Measurements from ENCODE around the gene DCAF4L1. TPM values are rescaled to one million over a fixed set of nuclear protein-coding genes. Genes with fewer than 3 reads are reported as not detected.

The DCAF4L1 gene
- not detected in 2 replicates for total RNA-seq (2014; rRNA removed; shearing (Covaris generic))

- no peak for DNase-seq (ENCODE audit: low spot score)
Measured at GRCh38 chr4:41981456-41981855, at the start of gene DCAF4L1. Gene DCAF4L1 (plus strand): TSS chr4:41981756. CDS start chr4:41981793, 37 bp downstream.

GRCh38 chr4:41932988-41933387 lies 48.6 kb upstream of the DCAF4L1 start:
- no peak for DNase-seq (ENCODE audit: low spot score)

- DNase-seq (ENCODE audit: low spot score) = peak; percentile 30
Measured at GRCh38 chr4:41933997-41934503, 47.5 kb upstream of the DCAF4L1 start.

GRCh38 chr4:41934514-41934900 lies 47.0 kb upstream of the DCAF4L1 start:
- no peak for DNase-seq (ENCODE audit: low spot score)

GRCh38 chr4:41934901-41935651 lies 46.5 kb upstream of the DCAF4L1 start, which contains the start of gene TMEM33:
Gene TMEM33 (plus strand): TSS chr4:41935429. CDS start chr4:41935485, 56 bp downstream.
- DNase-seq (ENCODE audit: low spot score) = peak; percentile 89

- no peak for DNase-seq (ENCODE audit: low spot score)
Measured at GRCh38 chr4:41935652-41936021, 45.9 kb upstream of the DCAF4L1 start.

GRCh38 chr4:41939016-41939626 lies 42.4 kb upstream of the DCAF4L1 start:
- DNase-seq (ENCODE audit: low spot score) = no peak

- DNase-seq (ENCODE audit: low spot score) = no peak
Measured at GRCh38 chr4:41940834-41941233, 40.7 kb upstream of the DCAF4L1 start.

- DNase-seq (ENCODE audit: low spot score) = no peak
Measured at GRCh38 chr4:41943506-41943905, 38.0 kb upstream of the DCAF4L1 start.

GRCh38 chr4:41944089-41944488 lies 37.5 kb upstream of the DCAF4L1 start:
- no peak for DNase-seq (ENCODE audit: low spot score)

GRCh38 chr4:41949531-41949930 lies 32.0 kb upstream of the DCAF4L1 start:
- DNase-seq (ENCODE audit: low spot score) = no peak

- DNase-seq (ENCODE audit: low spot score) = peak; percentile 31
Measured at GRCh38 chr4:41957634-41958033, 23.9 kb upstream of the DCAF4L1 start.

GRCh38 chr4:41963105-41963504 lies 18.5 kb upstream of the DCAF4L1 start:
- peak; percentile 5 for DNase-seq (ENCODE audit: low spot score)

GRCh38 chr4:41964401-41964800 lies 17.2 kb upstream of the DCAF4L1 start:
- no peak for DNase-seq (ENCODE audit: low spot score)

- DNase-seq (ENCODE audit: low spot score) = no peak
Measured at GRCh38 chr4:41967392-41967791, 14.2 kb upstream of the DCAF4L1 start.

- DNase-seq (ENCODE audit: low spot score) = no peak
Measured at GRCh38 chr4:41969671-41970070, 11.9 kb upstream of the DCAF4L1 start.

GRCh38 chr4:41975341-41975740 lies 6.2 kb upstream of the DCAF4L1 start:
- no peak for DNase-seq (ENCODE audit: low spot score)

GRCh38 chr4:41976775-41977516 lies 4.6 kb upstream of the DCAF4L1 start:
- DNase-seq (ENCODE audit: low spot score) = no peak

- peak; percentile 11 for DNase-seq (ENCODE audit: low spot score)
Measured at GRCh38 chr4:41977709-41978108, 3.8 kb upstream of the DCAF4L1 start.

- DNase-seq (ENCODE audit: low spot score) = no peak
Measured at GRCh38 chr4:41982716-41983115, 1.2 kb downstream of the DCAF4L1 start.

GRCh38 chr4:41985151-41985550 lies 3.6 kb downstream of the DCAF4L1 start:
- no peak for DNase-seq (ENCODE audit: low spot score)

- no peak for DNase-seq (ENCODE audit: low spot score)
Measured at GRCh38 chr4:41989994-41990364, 8.4 kb downstream of the DCAF4L1 start.

All from A172 (cell line).